ENCODE measurements around the gene RBM33.

The RBM33 gene

DNA sequence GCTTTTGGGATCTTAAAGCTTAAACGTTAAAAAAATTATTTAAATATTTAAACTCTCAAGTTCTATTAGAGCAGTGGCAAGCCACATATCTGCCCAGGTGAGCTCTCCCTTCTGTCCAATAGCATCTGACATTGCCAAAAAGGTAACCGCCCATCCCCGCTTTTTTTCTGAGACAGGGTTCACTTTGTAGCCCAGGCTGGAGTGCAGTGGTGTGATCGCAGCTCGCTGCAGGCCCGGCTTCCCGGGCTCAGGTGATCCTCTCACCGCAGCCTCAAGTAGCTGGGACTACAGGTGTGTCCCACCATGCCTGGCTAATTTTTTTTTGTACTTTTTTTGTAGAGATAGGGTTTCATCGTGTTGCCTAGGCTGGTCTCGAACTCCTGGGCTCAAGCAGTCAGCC, 83.2 kb downstream of the RBM33 start:
- DNase-seq, result no peak

DNA sequence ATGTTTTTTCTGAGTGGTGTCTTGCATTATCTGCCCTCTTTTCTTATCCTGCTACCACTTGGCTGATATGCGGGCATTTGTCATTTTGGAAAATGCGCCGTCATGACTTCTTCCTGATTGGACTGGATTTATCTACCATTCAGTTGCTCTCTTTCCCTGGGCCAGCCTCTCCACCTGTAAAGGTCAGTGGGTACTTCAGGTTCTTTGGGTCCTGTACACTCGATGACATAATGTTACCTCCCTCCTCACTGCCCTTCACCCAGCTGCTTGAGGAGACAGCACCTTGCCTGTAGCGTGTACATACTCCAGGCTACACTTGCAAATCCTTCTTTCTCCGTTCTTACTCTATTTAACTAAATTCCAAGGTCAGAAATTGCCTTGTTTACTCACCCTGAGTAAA, 83.7 kb downstream of the RBM33 start:
- no peak for DNase-seq

GRCh38 chr7:155729847-155730246, 85.4 kb downstream of the RBM33 start:
- no peak for DNase-seq

DNA sequence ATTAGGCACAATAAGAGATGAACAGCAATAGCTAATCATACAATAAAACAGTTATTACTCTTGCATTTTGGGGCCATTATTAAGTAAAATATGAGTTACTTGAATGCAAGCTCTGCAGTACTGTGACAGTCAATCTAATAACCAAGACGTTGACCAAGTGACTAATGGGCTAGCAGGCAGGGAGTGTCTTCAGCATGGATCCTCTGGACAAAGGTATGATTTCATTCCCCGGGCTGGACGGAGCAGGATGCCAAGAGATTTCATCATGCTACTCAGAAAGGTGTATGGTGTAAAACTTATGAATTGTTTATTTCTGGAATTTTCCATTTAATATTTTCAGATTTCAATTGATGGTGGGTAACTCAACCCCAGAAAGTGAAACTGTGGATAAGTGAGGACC, 86.9 kb downstream of the RBM33 start:
- no peak for DNase-seq

GRCh38 chr7:155731871-155732270, 87.4 kb downstream of the RBM33 start:
- DNase-seq, result no peak

- DNase-seq, result no peak
Measured at GRCh38 chr7:155732286-155732685, 87.8 kb downstream of the RBM33 start.

DNA sequence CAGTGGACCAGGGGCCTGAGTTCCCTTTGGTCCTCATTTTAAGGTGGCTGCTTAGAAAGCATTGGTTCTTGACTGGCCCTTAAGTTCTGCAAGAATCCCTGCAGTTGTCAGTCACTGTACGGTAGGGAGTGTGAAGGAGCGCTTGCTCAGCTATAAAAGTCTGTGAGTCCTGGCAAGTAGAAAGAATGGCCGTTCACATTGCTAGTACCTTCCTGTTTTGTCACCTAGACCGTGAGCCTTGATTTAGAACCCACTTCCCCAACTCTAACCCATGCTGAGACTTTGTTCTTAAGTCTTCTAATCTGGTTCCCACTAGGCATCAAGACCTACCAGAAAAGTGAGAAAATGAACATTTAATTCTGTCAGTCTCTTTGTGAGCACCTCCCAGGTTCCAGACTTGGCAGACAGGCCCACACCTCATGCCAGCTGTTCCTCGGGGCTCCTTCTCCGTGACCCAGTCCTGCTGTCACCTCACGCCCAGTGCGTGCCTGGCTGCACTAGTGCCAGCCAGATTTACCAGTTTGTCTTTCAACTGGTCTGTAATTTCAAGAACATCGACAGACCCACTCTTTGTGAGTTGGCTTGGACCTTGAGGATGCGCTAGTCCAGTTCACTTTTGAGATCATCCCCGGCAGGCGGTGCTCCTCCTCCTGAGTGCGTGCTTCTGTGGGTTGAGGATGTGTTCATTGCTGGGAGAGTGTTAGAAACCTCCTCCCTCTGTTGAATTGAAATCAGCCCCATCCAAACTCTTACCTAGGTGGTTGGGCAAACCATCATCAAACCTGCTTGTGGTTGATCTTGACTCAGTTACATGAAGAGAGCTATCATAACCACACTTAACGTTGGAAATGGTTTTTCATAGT, 89.4 kb downstream of the RBM33 start:
- peak in 2 of 6 experiments; percentile 11 to 15 for DNase-seq

- DNase-seq, result no peak
Measured at GRCh38 chr7:155734445-155734809, 90.0 kb downstream of the RBM33 start.

- DNase-seq, result no peak
Measured at GRCh38 chr7:155735442-155736115, 91.1 kb downstream of the RBM33 start.

- no peak for DNase-seq
Measured at GRCh38 chr7:155737590-155737989, 93.1 kb downstream of the RBM33 start.

DNA sequence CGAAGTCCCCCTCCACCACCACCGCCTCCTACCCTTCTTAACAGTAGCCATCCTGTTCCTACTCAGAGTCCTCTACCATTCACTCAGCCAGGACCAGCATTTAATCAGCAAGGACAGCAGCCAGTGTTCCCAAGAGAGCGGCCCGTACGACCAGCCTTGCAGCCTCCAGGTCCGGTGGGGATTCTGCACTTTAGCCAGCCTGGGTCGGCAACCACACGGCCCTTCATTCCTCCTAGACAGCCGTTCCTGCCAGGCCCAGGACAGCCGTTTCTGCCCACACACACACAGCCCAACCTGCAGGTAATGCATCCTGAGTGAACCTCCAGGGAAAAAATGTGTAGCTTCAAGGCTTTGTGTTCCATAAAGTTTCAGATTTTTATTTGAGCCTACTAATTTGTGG, 93.6 kb downstream of the RBM33 start:
- no peak for DNase-seq

GRCh38 chr7:155738652-155739537, 94.4 kb downstream of the RBM33 start:
- peak; percentile 55 to 79 (median 72) for DNase-seq

DNA sequence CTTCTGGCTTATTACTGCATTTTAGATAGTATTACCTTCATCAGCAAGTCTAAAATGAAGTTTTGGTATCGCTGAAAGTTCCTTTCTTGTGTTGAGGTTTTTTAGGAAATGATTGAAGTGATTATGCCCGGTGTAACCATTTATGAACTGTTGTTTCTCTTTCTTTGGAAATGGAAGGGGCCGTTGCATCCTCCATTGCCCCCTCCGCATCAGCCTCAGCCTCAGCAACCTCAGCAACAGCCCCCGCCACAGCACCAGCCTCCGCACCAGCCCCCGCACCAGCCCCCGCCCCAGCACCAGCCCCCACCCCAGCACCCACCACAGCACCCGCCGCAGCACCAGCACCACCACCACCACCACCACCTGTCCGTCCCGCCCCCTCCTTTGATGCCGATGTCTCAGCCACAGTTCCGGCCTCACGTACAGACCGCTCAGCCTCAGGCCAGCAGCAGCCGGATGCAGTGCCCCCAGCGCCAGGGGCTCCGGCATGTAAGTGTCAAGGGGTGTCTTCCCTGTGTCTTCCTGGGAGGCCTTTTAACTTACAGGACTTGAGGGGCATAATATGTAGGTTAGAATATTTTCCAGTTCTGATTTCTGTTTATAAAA, 95.2 kb downstream of the RBM33 start:
- DNase-seq, result peak in 1 of 6 experiments; percentile 13

- no peak for DNase-seq
Measured at GRCh38 chr7:155741082-155741481, 96.6 kb downstream of the RBM33 start.

DNA sequence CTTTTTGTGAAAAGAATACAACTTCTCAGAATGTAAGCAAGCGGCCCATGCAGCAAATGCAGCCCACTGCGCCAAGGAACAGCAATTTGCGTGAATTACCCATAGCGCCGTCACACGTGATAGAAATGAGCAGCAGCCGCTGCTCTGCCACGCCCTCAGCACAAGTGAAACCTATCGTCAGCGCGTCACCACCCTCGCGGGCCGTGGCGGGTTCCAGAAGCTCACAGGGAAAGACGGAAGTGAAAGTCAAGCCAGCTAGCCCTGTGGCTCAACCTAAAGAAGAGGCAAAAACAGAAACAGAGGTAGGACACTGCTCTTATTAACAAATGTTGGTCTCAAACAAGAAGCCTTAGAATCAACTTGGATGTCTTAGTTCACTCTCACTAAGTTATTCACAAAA, 97.3 kb downstream of the RBM33 start:
- no peak for DNase-seq

DNA sequence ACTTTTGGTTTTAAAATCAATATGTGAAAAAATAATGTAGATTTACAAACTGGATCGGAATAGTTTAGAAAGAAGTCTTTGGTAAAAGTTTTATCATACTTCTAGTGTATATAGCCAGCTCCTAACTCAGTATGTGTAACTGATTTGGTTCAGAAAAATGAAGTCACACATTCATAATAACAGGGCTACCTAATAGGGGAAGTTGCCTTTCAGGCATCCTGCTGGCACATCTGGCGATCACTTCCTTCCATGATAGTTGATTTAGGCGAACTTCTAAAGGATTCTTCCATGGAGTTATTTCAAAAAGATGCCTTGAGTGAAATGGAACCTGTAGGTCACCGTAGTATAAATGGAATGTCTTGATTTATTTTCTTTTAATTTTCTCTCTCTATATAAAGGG, 98.7 kb downstream of the RBM33 start:
- no peak for DNase-seq

- DNase-seq, result no peak
Measured at GRCh38 chr7:155744971-155745683, 100.7 kb downstream of the RBM33 start.

GRCh38 chr7:155745737-155746136, 101.3 kb downstream of the RBM33 start:
- no peak for DNase-seq

- DNase-seq, result no peak
Measured at GRCh38 chr7:155746188-155746587, 101.7 kb downstream of the RBM33 start.

DNA sequence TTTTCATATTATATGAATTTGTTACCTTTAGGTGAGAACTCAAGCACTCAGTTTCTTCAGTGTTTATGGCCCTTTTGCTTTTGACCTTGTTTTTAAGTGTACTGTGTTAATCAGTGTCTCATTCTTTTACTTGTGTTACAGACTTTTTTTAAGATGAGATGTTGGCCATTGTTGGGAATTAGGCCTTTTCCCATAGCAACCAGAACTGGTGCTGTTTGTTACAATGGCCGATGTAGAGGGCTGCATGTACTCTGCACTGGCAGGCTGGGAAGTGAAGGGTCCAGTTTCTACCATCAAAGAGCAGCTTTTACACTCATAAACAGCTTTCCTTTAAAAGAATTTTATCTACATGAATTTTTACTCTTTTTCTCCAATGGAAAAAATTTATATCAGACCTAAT, 102.7 kb downstream of the RBM33 start:
- no peak for DNase-seq

DNA sequence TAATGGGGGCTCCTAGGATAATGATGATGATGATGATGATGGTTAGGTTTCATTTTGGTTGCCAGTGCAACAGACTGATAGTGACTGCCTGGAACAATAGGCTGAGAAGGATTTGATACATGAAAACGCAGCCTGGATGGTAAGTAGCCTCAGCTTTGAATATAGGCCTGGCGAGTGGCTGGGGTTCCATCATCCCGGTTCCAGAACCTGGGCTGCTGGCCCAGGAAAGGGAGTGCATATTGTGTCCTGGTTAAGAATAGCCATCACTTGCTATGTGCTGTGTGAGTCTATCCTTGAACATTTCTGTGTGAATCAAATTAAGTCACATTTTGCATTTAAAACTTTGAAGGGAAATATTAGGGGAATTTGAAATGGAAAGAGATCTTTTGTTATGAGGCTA, 105.1 kb downstream of the RBM33 start:
- DNase-seq, result no peak
